Brain microvascular endothelial cell (primary cell): ENCODE data around the gene KIAA1328.

Experiments
- DNase-seq: peaks from one replicate; pipeline ENCODE4 v3.0.0-alpha.2; 2020
- H3K27ac ChIP-seq: fragments of 250-450 bp; sonication (Bioruptor Pico); 2 replicates; pipeline ENCODE4 v1.5.1; 2020; ENCODE audit warnings: mild to moderate bottlenecking, moderate library complexity
- H3K27me3 ChIP-seq: fragments of 250-450 bp; sonication (Bioruptor Pico); replicated peaks from 2 replicates; pipeline ENCODE4 v1.5.1; 2020; ENCODE audit warnings: mild to moderate bottlenecking
- H3K36me3 ChIP-seq: fragments of 250-450 bp; sonication (Bioruptor Pico); replicated peaks from 2 replicates; pipeline ENCODE4 v1.5.1; 2020; ENCODE audit warnings: mild to moderate bottlenecking
- H3K4me3 ChIP-seq: 2 replicates; pipeline ENCODE4 v1.5.1; 2011; ENCODE audit warnings: low read depth, mild to moderate bottlenecking, control low read depth, low read length, moderate library complexity
- CTCF ChIP-seq: IDR thresholded peaks from 2 replicates; pipeline ENCODE4 v1.5.1; 2011; ENCODE audit warnings: low read depth, mild to moderate bottlenecking, moderate library complexity, low read length, control low read depth, inconsistent platforms; ENCODE audit errors: missing control alignments
- in situ Hi-C: cut with HindIII; loops from 2 replicates; pipeline ENCODE4 v1.10.0; 2017; ENCODE audit warnings: low sequenced_read_pairs, low pct_ligation_motif_present

The KIAA1328 gene

GRCh38 chr18:37084912-37085311, 256.0 kb downstream of the KIAA1328 start:
- no peaks in the 10 kb centered on the region for H3K27me3 ChIP-seq
- H3K4me3 ChIP-seq = no peak overlapping the region
- no peaks in the 10 kb centered on the region for H3K36me3 ChIP-seq
- no peak for DNase-seq
- H3K27ac ChIP-seq = no peak overlapping the region
- in situ Hi-C loops = no loop called here
- no peak for TF ChIP-seq CTCF

GRCh38 chr18:37085362-37085761, 256.4 kb downstream of the KIAA1328 start:
- H3K27me3 ChIP-seq = no peaks in the 10 kb centered on the region
- H3K4me3 ChIP-seq = no peak overlapping the region
- H3K27ac ChIP-seq = no peak overlapping the region
- in situ Hi-C loops = no loop called here
- no peak for TF ChIP-seq CTCF
- no peaks in the 10 kb centered on the region for H3K36me3 ChIP-seq
- DNase-seq = no peak

GRCh38 chr18:37107748-37108522, 279.0 kb downstream of the KIAA1328 start:
- Histone ChIP-seq H3K36me3 (no peaks in the 10 kb centered on the region), H3K27ac (no peak overlapping the region), H3K4me3 (no peak overlapping the region), H3K27me3 (no peaks in the 10 kb centered on the region)
- no peak for TF ChIP-seq CTCF
- no peak for DNase-seq
- in situ Hi-C loops = no loop called here

GRCh38 chr18:37122877-37123276, 293.9 kb downstream of the KIAA1328 start:
- Histone ChIP-seq H3K36me3 (no peaks in the 10 kb centered on the region), H3K4me3 (no peak overlapping the region), H3K27me3 (no peaks in the 10 kb centered on the region), H3K27ac (no peak overlapping the region)
- no peak for TF ChIP-seq CTCF
- in situ Hi-C loops = no loop called here
- no peak for DNase-seq

- no peak overlapping the region for H3K4me3 ChIP-seq
- DNase-seq = no peak
- no peaks in the 10 kb centered on the region for H3K27me3 ChIP-seq
- in situ Hi-C loops = no loop called here
- no peak for TF ChIP-seq CTCF
- no peaks in the 10 kb centered on the region for H3K36me3 ChIP-seq
- H3K27ac ChIP-seq = no peak overlapping the region
Observed at GRCh38 chr18:37124516-37124915, 295.6 kb downstream of the KIAA1328 start.

GRCh38 chr18:37135177-37135576, 306.2 kb downstream of the KIAA1328 start:
- in situ Hi-C loops = no loop called here
- no peak overlapping the region for H3K4me3 ChIP-seq
- no peaks in the 10 kb centered on the region for H3K36me3 ChIP-seq
- TF ChIP-seq CTCF = no peak
- DNase-seq = no peak
- no peaks in the 10 kb centered on the region for H3K27me3 ChIP-seq
- no peak overlapping the region for H3K27ac ChIP-seq
